Femur (tissue), 1 donor: ENCODE measurements around the gene OSTF1.

Experiments
- DNase-seq: peaks from one replicate; pipeline ENCODE4 v3.0.0-alpha.2; 2017

The OSTF1 gene

DNA sequence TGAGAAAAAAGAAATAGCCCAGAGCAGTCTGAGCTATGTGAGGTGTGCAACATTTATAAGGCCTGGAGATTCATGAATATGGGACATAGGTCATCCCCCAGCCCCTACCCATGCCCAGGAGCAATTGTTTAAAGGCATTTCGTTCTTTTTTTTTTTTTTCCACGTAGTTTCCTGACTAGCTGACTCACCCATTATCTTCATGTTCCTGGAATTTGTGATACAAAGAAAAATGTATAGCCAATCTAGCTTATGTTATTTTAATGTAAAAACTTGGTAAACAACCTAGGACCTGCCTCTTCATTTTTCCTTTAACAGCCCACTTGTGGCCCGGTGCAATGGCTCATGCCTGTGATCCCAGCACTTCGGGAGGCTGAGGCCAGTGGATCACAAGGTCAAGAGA, 81.3 kb downstream of the OSTF1 start:
- DNase-seq: no peak

DNA sequence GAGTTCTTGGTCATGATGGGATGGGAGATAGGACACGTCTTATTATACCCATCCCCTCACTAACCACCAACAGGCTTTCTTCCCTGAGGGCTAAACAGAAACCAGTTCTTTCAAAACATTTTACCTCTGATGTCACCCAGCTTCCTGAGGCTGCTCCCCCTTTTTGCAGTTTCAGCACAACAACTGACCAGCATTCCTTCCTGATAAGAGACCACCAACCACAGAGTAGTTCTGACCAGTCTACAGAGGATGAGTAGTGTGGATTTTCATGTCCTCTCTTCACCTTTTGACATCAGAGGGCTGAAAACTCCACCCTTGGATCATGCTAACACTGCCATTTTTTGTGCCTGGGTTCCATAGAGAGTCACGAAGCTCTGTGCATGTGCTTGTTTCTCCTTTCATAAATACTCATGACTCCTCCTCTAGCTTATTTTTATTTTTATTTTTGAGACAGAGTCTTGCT, 82.6 kb downstream of the OSTF1 start:
- DNase-seq: no peak

- no peak for DNase-seq
Measured at GRCh38 chr9:75175395-75175794, 87.1 kb downstream of the OSTF1 start.

- DNase-seq: no peak
Measured at GRCh38 chr9:75176037-75176436, 87.7 kb downstream of the OSTF1 start.

- no peak for DNase-seq
Measured at GRCh38 chr9:75181750-75182149, 93.4 kb downstream of the OSTF1 start.

DNA sequence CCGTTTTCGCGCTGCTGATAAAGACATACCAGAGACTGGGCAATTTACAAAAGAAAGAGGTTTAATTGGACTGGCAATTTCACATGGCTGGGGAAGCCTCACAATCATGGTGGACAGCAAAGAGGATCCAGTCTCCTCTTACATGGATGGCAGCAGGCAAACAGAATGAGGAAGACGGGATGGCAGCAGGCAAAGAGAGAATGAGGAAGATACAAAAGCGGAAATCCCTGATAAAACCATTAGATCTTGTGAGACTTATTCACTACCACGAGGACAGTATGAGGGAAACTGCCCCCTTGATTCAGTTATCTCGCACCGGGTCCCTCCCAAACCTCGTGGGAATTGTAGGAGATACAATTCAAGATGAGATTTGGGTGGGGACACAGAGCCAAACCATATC, 95.0 kb downstream of the OSTF1 start:
- DNase-seq: no peak

GRCh38 chr9:75184471-75184870, 96.2 kb downstream of the OSTF1 start:
- DNase-seq: no peak

DNA sequence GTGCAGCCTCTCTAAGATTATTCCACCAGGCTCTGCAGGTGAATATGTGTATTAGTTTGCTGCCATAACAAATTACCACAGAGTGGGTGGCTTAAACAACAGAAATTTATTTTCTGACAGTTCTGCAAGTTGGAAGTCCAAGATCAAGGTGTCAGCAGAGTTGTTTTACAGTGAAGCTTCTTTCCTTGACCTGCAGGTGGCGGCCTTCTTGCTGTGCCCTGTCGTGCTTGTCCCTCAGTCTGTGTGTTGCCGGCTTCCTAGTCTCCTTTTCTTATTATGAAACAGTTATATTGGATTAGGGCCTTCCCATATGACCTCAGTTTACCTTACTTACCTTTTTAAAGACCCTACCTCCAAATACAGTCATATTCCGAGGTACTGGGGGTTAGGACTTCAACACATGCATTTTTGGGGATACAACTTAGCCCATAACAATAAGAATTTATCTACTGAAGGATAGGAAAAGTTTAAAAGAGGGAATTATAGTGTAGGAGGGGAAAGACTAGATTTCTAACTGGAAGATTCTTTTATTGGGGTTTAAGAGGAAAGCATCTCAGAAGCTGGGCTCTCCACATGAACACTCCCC, 97.4 kb downstream of the OSTF1 start:
- no peak for DNase-seq

DNA sequence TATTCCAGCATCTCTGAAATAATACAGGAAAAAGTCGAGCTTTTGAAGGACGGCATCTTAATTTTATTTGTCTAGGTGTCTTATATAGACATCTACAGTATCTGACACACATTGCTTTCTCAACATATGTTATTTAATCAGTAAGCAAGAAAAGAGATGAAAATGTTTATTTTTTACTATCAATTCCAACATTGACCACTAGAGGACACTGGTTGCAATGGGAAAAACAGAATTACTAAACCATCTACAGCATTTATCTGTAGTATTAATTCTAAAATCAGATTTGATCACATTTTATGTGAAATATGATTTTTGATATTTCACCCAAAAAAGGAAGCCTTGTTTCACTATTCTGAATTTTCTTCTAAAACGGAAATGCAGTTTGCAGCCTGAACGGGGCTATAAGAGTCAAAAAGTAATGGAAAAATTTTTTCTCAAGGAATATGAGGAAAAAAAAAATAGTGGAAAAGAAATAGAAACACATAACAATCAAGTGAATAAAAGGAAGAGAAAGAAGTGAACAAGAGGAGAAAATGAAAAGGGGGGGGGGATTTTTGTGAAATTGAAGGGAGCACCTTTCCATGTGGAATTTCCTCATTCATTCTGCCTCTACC, 98.6 kb downstream of the OSTF1 start:
- no peak for DNase-seq

GRCh38 chr9:75188756-75189155, 100.4 kb downstream of the OSTF1 start:
- no peak for DNase-seq

- no peak for DNase-seq
Measured at GRCh38 chr9:75190762-75191161, 102.4 kb downstream of the OSTF1 start.
